WTC11 (cell line): ENCODE results near the gene CILP2. TPM values are rescaled to one million over a fixed set of nuclear protein-coding genes. Genes with fewer than 3 reads are reported as not detected.

Experiments
- ATAC-seq: fragments of 200-7000 bp; cut with Tn5 transposase; 2 replicates; pipeline ENCODE4 v1.10.0; 2021; ENCODE audit warnings: mild to moderate bottlenecking, moderate library complexity
- CTCF ChIA-PET: fragments of 300-600 bp; sonication (Branson Sonifier 250); formaldehyde crosslinking; loops from one replicate; lab custom pipeline; 2021; ENCODE audit warnings: antibody characterized with exemption; lab: Charles Lee
- POLR2A ChIA-PET: fragments of 350-600 bp; sonication (Branson Sonifier 250); formaldehyde crosslinking; loops from one replicate; lab custom pipeline; 2021; ENCODE audit warnings: antibody characterized with exemption; lab: Charles Lee
- DNase-seq: peaks from one replicate; pipeline ENCODE4 v3.0.0; 2021; ENCODE audit warnings: low spot score
- H3K27ac Mint-ChIP-seq: 2 replicates; pipeline ENCODE4 v1.8.0; 2021; ENCODE audit warnings: mixed read lengths
- H3K27me3 Mint-ChIP-seq: 2 replicates; pipeline ENCODE4 v1.8.0; 2021; ENCODE audit warnings: low read depth, mild to moderate bottlenecking, moderate library complexity, mixed read lengths
- H3K36me3 Mint-ChIP-seq: 2 replicates; pipeline ENCODE4 v1.8.0; 2021; ENCODE audit warnings: mixed read lengths
- H3K4me1 Mint-ChIP-seq: 2 replicates; pipeline ENCODE4 v1.8.0; 2022; ENCODE audit warnings: mixed read lengths
- H3K4me3 Mint-ChIP-seq: 2 replicates; pipeline ENCODE4 v1.8.0; 2021; ENCODE audit warnings: mild to moderate bottlenecking, moderate library complexity, mixed read lengths
- H3K9me3 Mint-ChIP-seq: 2 replicates; pipeline ENCODE4 v1.8.0; 2021; ENCODE audit warnings: mixed read lengths
- CBFB ChIP-seq: sonication (generic); formaldehyde crosslinking; IDR thresholded peaks from 2 replicates; pipeline ENCODE4 v1.8.1; 2022; ENCODE audit warnings: mild to moderate bottlenecking, low read depth, missing genetic modification reagents
- ELF4 ChIP-seq: sonication (generic); formaldehyde crosslinking; IDR thresholded peaks from 2 replicates; pipeline ENCODE4 v1.8.1; 2022; ENCODE audit warnings: low read depth, mild to moderate bottlenecking, moderate library complexity, missing genetic modification reagents
- FOXJ3 ChIP-seq: sonication (generic); formaldehyde crosslinking; IDR thresholded peaks from 2 replicates; pipeline ENCODE4 v1.9.0; 2021; ENCODE audit warnings: missing genetic modification reagents, mild to moderate bottlenecking, borderline replicate concordance
- HMGA2 ChIP-seq: fragments of 250-450 bp; sonication (Bioruptor Pico); IDR thresholded peaks from 2 replicates; pipeline ENCODE4 v1.4.0; 2021; ENCODE audit warnings: mild to moderate bottlenecking, moderate library complexity
- JAZF1 ChIP-seq: fragments of 250-450 bp; sonication (Bioruptor Pico); IDR thresholded peaks from 2 replicates; pipeline ENCODE4 v1.9.0; 2021; ENCODE audit warnings: moderate library complexity, mild to moderate bottlenecking, inconsistent platforms
- JUN ChIP-seq: sonication (generic); formaldehyde crosslinking; IDR thresholded peaks from 2 replicates; pipeline ENCODE4 v1.8.0; 2023; ENCODE audit warnings: mild to moderate bottlenecking, missing genetic modification reagents
- NFE2L1 ChIP-seq: sonication (generic); formaldehyde crosslinking; IDR thresholded peaks from 2 replicates; pipeline ENCODE4 v1.8.1; 2023; ENCODE audit warnings: missing genetic modification reagents
- NFYB ChIP-seq: sonication (generic); formaldehyde crosslinking; conservative IDR thresholded peaks from 2 replicates; pipeline ENCODE4 v1.8.0; 2022; ENCODE audit warnings: low read depth, missing genetic modification reagents
- RELA ChIP-seq: sonication (generic); formaldehyde crosslinking; IDR thresholded peaks from 2 replicates; pipeline ENCODE4 v1.8.1; 2022; ENCODE audit warnings: missing genetic modification reagents, mild to moderate bottlenecking, borderline replicate concordance
- SMAD4 ChIP-seq: sonication (generic); formaldehyde crosslinking; IDR thresholded peaks from 2 replicates; pipeline ENCODE4 v1.8.0; 2022; ENCODE audit warnings: mild to moderate bottlenecking, missing genetic modification reagents
- SP1 ChIP-seq: sonication (generic); formaldehyde crosslinking; conservative IDR thresholded peaks from 2 replicates; pipeline ENCODE4 v1.8.1; 2022; ENCODE audit warnings: missing genetic modification reagents
- TCF7 ChIP-seq: sonication (generic); formaldehyde crosslinking; IDR thresholded peaks from 2 replicates; pipeline ENCODE4 v1.8.0; 2022; ENCODE audit warnings: mild to moderate bottlenecking, low read depth, missing genetic modification reagents, moderate library complexity
- ZNF138 ChIP-seq: sonication (generic); formaldehyde crosslinking; conservative IDR thresholded peaks from 2 replicates; pipeline ENCODE4 v1.8.1; 2022; ENCODE audit warnings: mild to moderate bottlenecking, moderate library complexity, missing genetic modification reagents
- ZNF232 ChIP-seq: sonication (generic); formaldehyde crosslinking; IDR thresholded peaks from 2 replicates; pipeline ENCODE4 v1.8.0; 2022; ENCODE audit warnings: mild to moderate bottlenecking, missing genetic modification reagents
- ZNF263 ChIP-seq: sonication (generic); formaldehyde crosslinking; IDR thresholded peaks from 2 replicates; pipeline ENCODE4 v1.8.1; 2022; ENCODE audit warnings: low read depth, mild to moderate bottlenecking, moderate library complexity, missing genetic modification reagents
- ZNF396 ChIP-seq: fragments of 250-450 bp; sonication (Bioruptor Pico); IDR thresholded peaks from 2 replicates; pipeline ENCODE4 v1.8.0; 2021; ENCODE audit warnings: mild to moderate bottlenecking, moderate library complexity, borderline replicate concordance
- ZNF416 ChIP-seq: fragments of 250-450 bp; sonication (Bioruptor Pico); IDR thresholded peaks from 2 replicates; pipeline ENCODE4 v1.9.0; 2021; ENCODE audit warnings: mild to moderate bottlenecking, inconsistent platforms
- total RNA-seq: library from RNA; stranded (reverse); gene quantifications from 3 replicates; pipeline ENCODE4 v1.2.3, GENCODE V29; 2021
- TF ChIP-seq, protein P1 (sequence below): sonication (generic); formaldehyde crosslinking; IDR thresholded peaks from 2 replicates; pipeline ENCODE4 v1.8.1; 2023; ENCODE audit warnings: mild to moderate bottlenecking, missing genetic modification reagents
- TF ChIP-seq, protein P2 (sequence below): fragments of 250-450 bp; sonication (Bioruptor Pico); IDR thresholded peaks from 2 replicates; pipeline ENCODE4 v1.9.0; 2021; ENCODE audit warnings: moderate library complexity, mild to moderate bottlenecking, inconsistent platforms, borderline replicate concordance
- TF ChIP-seq, protein P3 (sequence below): sonication (generic); formaldehyde crosslinking; IDR thresholded peaks from 2 replicates; pipeline ENCODE4 v1.8.0; 2023; ENCODE audit warnings: mild to moderate bottlenecking, missing genetic modification reagents
- TF ChIP-seq, protein P4 (sequence below): fragments of 200-600 bp; IDR thresholded peaks from 2 replicates; pipeline ENCODE4 v1.8.0; 2022; ENCODE audit warnings: antibody characterized with exemption
- TF ChIP-seq, protein P5 (sequence below): sonication (generic); formaldehyde crosslinking; IDR thresholded peaks from 2 replicates; pipeline ENCODE4 v1.8.1; 2023; ENCODE audit warnings: mild to moderate bottlenecking, missing genetic modification reagents, moderate library complexity
- TF ChIP-seq, protein P6 (sequence below): sonication (generic); formaldehyde crosslinking; IDR thresholded peaks from 2 replicates; pipeline ENCODE4 v1.8.1; 2022; ENCODE audit warnings: mild to moderate bottlenecking, moderate library complexity, missing genetic modification reagents

Gene CILP2
- total RNA-seq, 1 experiment from 2014 or later, result 7.9 TPM

DNA sequence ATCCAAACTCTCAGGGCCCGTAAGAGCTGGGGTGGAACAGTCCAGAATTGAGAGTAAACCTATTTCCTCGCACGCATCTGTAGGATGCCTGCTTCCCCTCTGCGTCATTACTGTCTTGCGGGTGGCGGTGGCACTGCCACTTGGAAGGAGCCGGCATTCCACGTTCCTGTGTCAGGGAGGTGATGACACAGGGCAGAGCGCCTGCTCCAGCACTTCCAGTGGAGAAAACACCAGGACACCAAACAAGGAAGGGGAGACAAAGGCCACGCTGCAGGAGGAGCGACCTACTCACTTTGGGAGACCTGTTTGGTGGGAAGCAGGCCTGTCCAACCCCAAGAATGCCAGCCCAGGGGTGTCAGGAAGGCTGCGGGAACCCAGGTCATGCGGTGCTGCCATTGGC lies 43.3 kb downstream of the CILP2 start (continued):
- TF ChIP-seq, protein P1, sequence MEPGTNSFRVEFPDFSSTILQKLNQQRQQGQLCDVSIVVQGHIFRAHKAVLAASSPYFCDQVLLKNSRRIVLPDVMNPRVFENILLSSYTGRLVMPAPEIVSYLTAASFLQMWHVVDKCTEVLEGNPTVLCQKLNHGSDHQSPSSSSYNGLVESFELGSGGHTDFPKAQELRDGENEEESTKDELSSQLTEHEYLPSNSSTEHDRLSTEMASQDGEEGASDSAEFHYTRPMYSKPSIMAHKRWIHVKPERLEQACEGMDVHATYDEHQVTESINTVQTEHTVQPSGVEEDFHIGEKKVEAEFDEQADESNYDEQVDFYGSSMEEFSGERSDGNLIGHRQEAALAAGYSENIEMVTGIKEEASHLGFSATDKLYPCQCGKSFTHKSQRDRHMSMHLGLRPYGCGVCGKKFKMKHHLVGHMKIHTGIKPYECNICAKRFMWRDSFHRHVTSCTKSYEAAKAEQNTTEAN (CRISPR knock-in tag), result no peak
- TF ChIP-seq, protein P2, sequence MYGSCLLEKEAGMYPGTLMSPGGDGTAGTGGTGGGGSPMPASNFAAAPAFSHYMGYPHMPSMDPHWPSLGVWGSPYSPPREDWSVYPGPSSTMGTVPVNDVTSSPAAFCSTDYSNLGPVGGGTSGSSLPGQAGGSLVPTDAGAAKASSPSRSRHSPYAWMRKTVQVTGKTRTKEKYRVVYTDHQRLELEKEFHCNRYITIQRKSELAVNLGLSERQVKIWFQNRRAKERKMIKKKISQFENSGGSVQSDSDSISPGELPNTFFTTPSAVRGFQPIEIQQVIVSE (CRISPR knock-in tag), result no peak

DNA sequence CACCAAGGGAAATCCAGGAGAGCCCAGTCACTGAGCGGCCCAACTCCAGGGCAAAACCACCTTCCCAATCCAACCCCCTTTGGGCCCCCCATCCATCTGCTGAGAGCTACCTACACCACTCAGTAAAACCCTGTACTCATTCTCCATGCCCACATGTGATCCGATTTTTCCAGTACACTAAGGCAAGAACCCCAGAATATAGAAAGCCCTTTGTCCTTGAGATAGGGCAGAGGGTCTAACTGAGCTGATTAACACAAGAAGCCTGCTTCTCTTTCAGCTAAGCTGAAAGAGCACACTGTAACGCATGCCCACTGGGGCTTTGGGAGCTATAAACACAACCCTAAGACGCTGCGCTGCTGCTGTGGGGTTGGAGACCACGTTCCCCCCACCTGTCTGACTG lies 44.4 kb downstream of the CILP2 start:
- ATAC-seq, result no peak
- TF ChIP-seq SMAD4 (no peak), JUN (CRISPR knock-in tag) (no peak), SP1 (CRISPR knock-in tag) (no peak), ZNF263 (CRISPR knock-in tag) (no peak), CBFB (CRISPR knock-in tag) (no peak), ZNF138 (no peak), TCF7 (CRISPR knock-in tag) (no peak)
- TF ChIP-seq, protein P3, sequence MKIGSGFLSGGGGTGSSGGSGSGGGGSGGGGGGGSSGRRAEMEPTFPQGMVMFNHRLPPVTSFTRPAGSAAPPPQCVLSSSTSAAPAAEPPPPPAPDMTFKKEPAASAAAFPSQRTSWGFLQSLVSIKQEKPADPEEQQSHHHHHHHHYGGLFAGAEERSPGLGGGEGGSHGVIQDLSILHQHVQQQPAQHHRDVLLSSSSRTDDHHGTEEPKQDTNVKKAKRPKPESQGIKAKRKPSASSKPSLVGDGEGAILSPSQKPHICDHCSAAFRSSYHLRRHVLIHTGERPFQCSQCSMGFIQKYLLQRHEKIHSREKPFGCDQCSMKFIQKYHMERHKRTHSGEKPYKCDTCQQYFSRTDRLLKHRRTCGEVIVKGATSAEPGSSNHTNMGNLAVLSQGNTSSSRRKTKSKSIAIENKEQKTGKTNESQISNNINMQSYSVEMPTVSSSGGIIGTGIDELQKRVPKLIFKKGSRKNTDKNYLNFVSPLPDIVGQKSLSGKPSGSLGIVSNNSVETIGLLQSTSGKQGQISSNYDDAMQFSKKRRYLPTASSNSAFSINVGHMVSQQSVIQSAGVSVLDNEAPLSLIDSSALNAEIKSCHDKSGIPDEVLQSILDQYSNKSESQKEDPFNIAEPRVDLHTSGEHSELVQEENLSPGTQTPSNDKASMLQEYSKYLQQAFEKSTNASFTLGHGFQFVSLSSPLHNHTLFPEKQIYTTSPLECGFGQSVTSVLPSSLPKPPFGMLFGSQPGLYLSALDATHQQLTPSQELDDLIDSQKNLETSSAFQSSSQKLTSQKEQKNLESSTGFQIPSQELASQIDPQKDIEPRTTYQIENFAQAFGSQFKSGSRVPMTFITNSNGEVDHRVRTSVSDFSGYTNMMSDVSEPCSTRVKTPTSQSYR, result no peak
- TF ChIP-seq, protein P4, sequence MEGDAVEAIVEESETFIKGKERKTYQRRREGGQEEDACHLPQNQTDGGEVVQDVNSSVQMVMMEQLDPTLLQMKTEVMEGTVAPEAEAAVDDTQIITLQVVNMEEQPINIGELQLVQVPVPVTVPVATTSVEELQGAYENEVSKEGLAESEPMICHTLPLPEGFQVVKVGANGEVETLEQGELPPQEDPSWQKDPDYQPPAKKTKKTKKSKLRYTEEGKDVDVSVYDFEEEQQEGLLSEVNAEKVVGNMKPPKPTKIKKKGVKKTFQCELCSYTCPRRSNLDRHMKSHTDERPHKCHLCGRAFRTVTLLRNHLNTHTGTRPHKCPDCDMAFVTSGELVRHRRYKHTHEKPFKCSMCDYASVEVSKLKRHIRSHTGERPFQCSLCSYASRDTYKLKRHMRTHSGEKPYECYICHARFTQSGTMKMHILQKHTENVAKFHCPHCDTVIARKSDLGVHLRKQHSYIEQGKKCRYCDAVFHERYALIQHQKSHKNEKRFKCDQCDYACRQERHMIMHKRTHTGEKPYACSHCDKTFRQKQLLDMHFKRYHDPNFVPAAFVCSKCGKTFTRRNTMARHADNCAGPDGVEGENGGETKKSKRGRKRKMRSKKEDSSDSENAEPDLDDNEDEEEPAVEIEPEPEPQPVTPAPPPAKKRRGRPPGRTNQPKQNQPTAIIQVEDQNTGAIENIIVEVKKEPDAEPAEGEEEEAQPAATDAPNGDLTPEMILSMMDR, result no peak
- TF ChIP-seq, protein P2 (CRISPR knock-in tag), result no peak
- Mint-ChIP-seq H3K36me3 (no peaks in the 10 kb centered on the region), H3K27ac (peak overlapping the region; percentile 39; the same call in 1 of the 2 replicates), H3K4me1 (no peaks in the 10 kb centered on the region), H3K4me3 (no peak overlapping the region), H3K27me3 (no peaks in the 10 kb centered on the region), H3K9me3 (no peaks in the 10 kb centered on the region)
- ChIA-PET CTCF (interaction anchor here (2.5 kb wide), 1 partner anchor 28 kb away, joined by 16 read pairs; no protein-coding TSS in a partner anchor), POLR2A (no interaction called here)
- no peak for DNase-seq

DNA sequence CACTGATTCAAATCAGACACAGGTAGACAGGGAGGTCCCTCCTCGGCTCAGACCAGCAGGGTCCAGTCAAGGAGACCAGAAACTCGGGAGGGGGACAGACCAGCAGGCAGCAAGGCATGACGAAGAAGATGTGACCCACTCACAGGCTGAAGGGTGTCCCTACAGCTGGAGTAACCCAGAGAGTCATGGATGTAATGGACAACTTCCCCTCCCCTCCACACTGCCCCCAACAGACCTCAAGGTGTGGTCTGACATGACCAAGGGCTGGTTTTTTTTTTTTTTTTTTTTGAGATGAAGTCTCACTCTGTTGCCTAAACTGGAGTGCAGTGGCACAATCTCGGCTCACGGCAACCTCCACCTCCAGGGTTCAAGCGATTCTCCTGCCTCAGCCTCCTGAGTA lies 46.3 kb downstream of the CILP2 start:
- Mint-ChIP-seq H3K27ac (no peak overlapping the region), H3K9me3 (no peaks in the 10 kb centered on the region), H3K4me1 (no peaks in the 10 kb centered on the region), H3K27me3 (no peaks in the 10 kb centered on the region), H3K4me3 (no peak overlapping the region), H3K36me3 (no peaks in the 10 kb centered on the region)
- ATAC-seq (peak; percentile 52), DNase-seq (no peak)
- CTCF ChIA-PET, result interaction anchor here (0.7 to 1.6 kb wide), 2 partner anchors 20 to 31 kb away, joined by 3 to 5 read pairs; no protein-coding TSS in a partner anchor
- POLR2A ChIA-PET, result interaction anchor here (0.6 kb wide), 1 partner anchor 39 kb away, joined by 4 read pairs; no protein-coding TSS in a partner anchor
- TF ChIP-seq, protein P2 (CRISPR knock-in tag), result no peak
- TF ChIP-seq, protein P5, sequence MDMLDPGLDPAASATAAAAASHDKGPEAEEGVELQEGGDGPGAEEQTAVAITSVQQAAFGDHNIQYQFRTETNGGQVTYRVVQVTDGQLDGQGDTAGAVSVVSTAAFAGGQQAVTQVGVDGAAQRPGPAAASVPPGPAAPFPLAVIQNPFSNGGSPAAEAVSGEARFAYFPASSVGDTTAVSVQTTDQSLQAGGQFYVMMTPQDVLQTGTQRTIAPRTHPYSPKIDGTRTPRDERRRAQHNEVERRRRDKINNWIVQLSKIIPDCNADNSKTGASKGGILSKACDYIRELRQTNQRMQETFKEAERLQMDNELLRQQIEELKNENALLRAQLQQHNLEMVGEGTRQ (CRISPR knock-in tag), result no peak
- no peak for TF ChIP-seq ZNF232
- no peak for TF ChIP-seq NFYB (CRISPR knock-in tag)
- no peak for TF ChIP-seq HMGA2
- TF ChIP-seq, protein P6, sequence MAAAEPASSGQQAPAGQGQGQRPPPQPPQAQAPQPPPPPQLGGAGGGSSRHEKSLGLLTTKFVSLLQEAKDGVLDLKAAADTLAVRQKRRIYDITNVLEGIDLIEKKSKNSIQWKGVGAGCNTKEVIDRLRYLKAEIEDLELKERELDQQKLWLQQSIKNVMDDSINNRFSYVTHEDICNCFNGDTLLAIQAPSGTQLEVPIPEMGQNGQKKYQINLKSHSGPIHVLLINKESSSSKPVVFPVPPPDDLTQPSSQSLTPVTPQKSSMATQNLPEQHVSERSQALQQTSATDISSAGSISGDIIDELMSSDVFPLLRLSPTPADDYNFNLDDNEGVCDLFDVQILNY (CRISPR knock-in tag), result no peak
- TF ChIP-seq ELF4 (CRISPR knock-in tag), result no peak
- TF ChIP-seq RELA, result no peak
- TF ChIP-seq ZNF396, result no peak
- TF ChIP-seq CBFB (CRISPR knock-in tag), result no peak
- TF ChIP-seq ZNF416, result no peak
- no peak for TF ChIP-seq JAZF1 (CRISPR knock-in tag)
- TF ChIP-seq FOXJ3 (CRISPR knock-in tag), result no peak
- TF ChIP-seq NFE2L1 (CRISPR knock-in tag), result no peak
